Spinal cord (tissue), 10 donors: Measurements from ENCODE around the gene CLEC16A. TPM values are rescaled to one million over a fixed set of nuclear protein-coding genes. Genes with fewer than 3 reads are reported as not detected.

Experiments used
- DNase-seq, 6 donors: peaks; one replicate each; pipeline versions ENCODE4 v3.0.0 to v3.0.0-alpha.2; 2013 to 2015; ENCODE audit warnings: low spot score in 6 of 6, low read depth in 4 of 6
- H3K27ac ChIP-seq: one replicate; pipeline ENCODE4 v1.5.1; 2013; ENCODE audit warnings: low read depth, low read length, control low read depth
- H3K27me3 ChIP-seq: one replicate; pipeline ENCODE4 v1.6.1; 2013; ENCODE audit warnings: low read length; ENCODE audit not compliant: control insufficient read depth, insufficient read depth
- H3K36me3 ChIP-seq: one replicate; pipeline ENCODE4 v1.6.1; 2013; ENCODE audit warnings: low read length; ENCODE audit not compliant: control insufficient read depth, insufficient read depth
- H3K4me1 ChIP-seq: one replicate; pipeline ENCODE4 v1.6.1; 2013; ENCODE audit warnings: low read length; ENCODE audit not compliant: control insufficient read depth, insufficient read depth
- H3K4me3 ChIP-seq: one replicate; pipeline ENCODE4 v1.5.1; 2013; ENCODE audit warnings: low read depth, low read length, control low read depth
- H3K9me3 ChIP-seq: one replicate; pipeline ENCODE4 v1.6.1; 2013; ENCODE audit warnings: low read length; ENCODE audit not compliant: control insufficient read depth, insufficient read depth
- WGBS: methylation state at CpG from one replicate; pipeline ENCODE4 v1.1.5; 2013; ENCODE audit warnings: missing lambda C conversion rate; ENCODE audit not compliant: insufficient coverage; 5-methylcytosine and 5-hydroxymethylcytosine counted together
- polyA plus RNA-seq, 2 donors: library from polyadenylated mRNA; unstranded; fragments of 120-200 nt; gene quantifications; one replicate each; pipeline ENCODE4 v1.2.1, GENCODE V29; 2013; ENCODE audit not compliant: insufficient read length in 2 of 2
- total RNA-seq, 2 donors: library from RNA; depleted of rRNA in 1 of 2; stranded (reverse); fragments of 120-200 nt in 1 of 2; fragments of >200 nt in 1 of 2; gene quantifications; one replicate each; pipeline versions ENCODE4 v1.2.3 to v1.2.4, GENCODE V29; 2013 to 2014
- donor health status: healthy.

The CLEC16A gene
- total and polyA plus RNA-seq, 4 donors: 19.5 to 38.4 (median 25.1) TPM

- Histone ChIP-seq H3K27ac (no peak overlapping the region), H3K4me3 (no peak overlapping the region), H3K9me3 (no peaks in the 10 kb centered on the region), H3K36me3 (peaks cover 32% of the 10 kb centered on the region), H3K27me3 (no peaks in the 10 kb centered on the region), H3K4me1 (peaks cover 36% of the 10 kb centered on the region)
- DNase-seq: no peak
- WGBS: 93% methylated on average over 14 of the region's 16 CpGs
Measured at GRCh38 chr16:11082108-11082859, 137.9 kb downstream of the CLEC16A start.

- no peak for DNase-seq
- Histone ChIP-seq H3K27ac (no peak overlapping the region), H3K9me3 (no peaks in the 10 kb centered on the region), H3K4me1 (peaks cover 36% of the 10 kb centered on the region), H3K4me3 (no peak overlapping the region), H3K36me3 (peaks cover 35% of the 10 kb centered on the region), H3K27me3 (no peaks in the 10 kb centered on the region)
- 100% methylated on average over 1 of the region's 2 CpGs for WGBS
Measured at GRCh38 chr16:11082860-11083388, 138.6 kb downstream of the CLEC16A start.

- Histone ChIP-seq H3K9me3 (no peaks in the 10 kb centered on the region), H3K4me1 (peaks cover 26% of the 10 kb centered on the region), H3K27ac (peak overlapping the region; percentile 29), H3K4me3 (no peak overlapping the region), H3K36me3 (peaks cover 46% of the 10 kb centered on the region), H3K27me3 (no peaks in the 10 kb centered on the region)
- peak in 1 of 6 donors; percentile 60 for DNase-seq
- WGBS: 68% methylated on average over 6 of the region's 11 CpGs
Measured at GRCh38 chr16:11084484-11084875, 140.1 kb downstream of the CLEC16A start.

- peak in 2 of 6 donors; percentile 64 to 71 for DNase-seq
- Histone ChIP-seq H3K9me3 (no peaks in the 10 kb centered on the region), H3K4me3 (no peak overlapping the region), H3K27me3 (no peaks in the 10 kb centered on the region), H3K27ac (peak overlapping the region; percentile 29), H3K4me1 (peaks cover 22% of the 10 kb centered on the region), H3K36me3 (peaks cover 46% of the 10 kb centered on the region)
- 47% methylated on average over 12 of the region's 15 CpGs for WGBS
Measured at GRCh38 chr16:11084876-11085485, 140.6 kb downstream of the CLEC16A start.

GRCh38 chr16:11085916-11086315, 141.6 kb downstream of the CLEC16A start:
- Histone ChIP-seq H3K4me3 (no peak overlapping the region), H3K27me3 (no peaks in the 10 kb centered on the region), H3K9me3 (no peaks in the 10 kb centered on the region), H3K36me3 (peaks cover 44% of the 10 kb centered on the region), H3K27ac (no peak overlapping the region), H3K4me1 (peaks cover 18% of the 10 kb centered on the region)
- 100% methylated on average over 3 of the region's 5 CpGs for WGBS
- DNase-seq: no peak

GRCh38 chr16:11087691-11088073, 143.3 kb downstream of the CLEC16A start:
- H3K27me3 ChIP-seq: no peaks in the 10 kb centered on the region
- H3K27ac ChIP-seq: no peak overlapping the region
- H3K4me1 ChIP-seq: peaks cover 18% of the 10 kb centered on the region
- WGBS: 88% methylated on average over 6 of the region's 6 CpGs
- H3K36me3 ChIP-seq: peaks cover 44% of the 10 kb centered on the region
- DNase-seq: no peak
- no peak overlapping the region for H3K4me3 ChIP-seq
- H3K9me3 ChIP-seq: no peaks in the 10 kb centered on the region

- no peaks in the 10 kb centered on the region for H3K9me3 ChIP-seq
- no peak overlapping the region for H3K4me3 ChIP-seq
- no peaks in the 10 kb centered on the region for H3K27me3 ChIP-seq
- DNase-seq: no peak
- WGBS: 83% methylated on average over 6 of the region's 11 CpGs
- no peak overlapping the region for H3K27ac ChIP-seq
- H3K36me3 ChIP-seq: peaks cover 45% of the 10 kb centered on the region
- peaks cover 18% of the 10 kb centered on the region for H3K4me1 ChIP-seq
Measured at GRCh38 chr16:11088074-11088730, 143.8 kb downstream of the CLEC16A start.

- Histone ChIP-seq H3K27me3 (no peaks in the 10 kb centered on the region), H3K9me3 (no peaks in the 10 kb centered on the region), H3K27ac (no peak overlapping the region), H3K4me3 (no peak overlapping the region), H3K4me1 (peaks cover 22% of the 10 kb centered on the region), H3K36me3 (peaks cover 44% of the 10 kb centered on the region)
- WGBS: 57% methylated on average over 2 of the region's 6 CpGs
- DNase-seq: no peak
Measured at GRCh38 chr16:11088831-11089230, 144.5 kb downstream of the CLEC16A start.

- peaks cover 43% of the 10 kb centered on the region for H3K36me3 ChIP-seq
- peaks cover 28% of the 10 kb centered on the region for H3K4me1 ChIP-seq
- no peak for DNase-seq
- no peak overlapping the region for H3K27ac ChIP-seq
- no peaks in the 10 kb centered on the region for H3K27me3 ChIP-seq
- no peaks in the 10 kb centered on the region for H3K9me3 ChIP-seq
- 75% methylated on average over 12 of the region's 12 CpGs for WGBS
- H3K4me3 ChIP-seq: no peak overlapping the region
Measured at GRCh38 chr16:11089504-11090124, 145.2 kb downstream of the CLEC16A start.
